Uterus (tissue), 2 donors: ENCODE measurements around the gene TVP23A.

Source experiments
- CTCF ChIP-seq, 4 experiments: fragments of 200-600 bp in 2 of 4; fragments of 450-650 bp in 2 of 4; sonication (generic) in 2 of 4; IDR thresholded peaks; one replicate each; pipeline ENCODE4 v1.5.1; 2016 to 2019; ENCODE audit warnings: antibody characterized with exemption in 4 of 4, mild to moderate bottlenecking in 2 of 4, moderate library complexity in 1 of 4
- POLR2A ChIP-seq, 2 donors: fragments of 450-650 bp; IDR thresholded peaks; one replicate each; pipeline ENCODE4 v1.6.1; 2016; ENCODE audit warnings: antibody characterized with exemption in 2 of 2, mild to moderate bottlenecking in 1 of 2, moderate library complexity in 1 of 2

GRCh38 chr16:10850478-10850850 is 31.9 kb upstream of the TVP23A start:
- no peak for TF ChIP-seq CTCF (IDR thresholded peaks at IDR 0.05)
- TF ChIP-seq POLR2A (IDR thresholded peaks at IDR 0.05): no peak
